Mesothelial cell of epicardium (in vitro differentiated cells): ENCODE measurements around the gene C16orf89. TPM values are rescaled to one million over a fixed set of nuclear protein-coding genes. Genes with fewer than 3 reads are reported as not detected.

Experiments used
- DNase-seq, 2 experiments: peaks; one replicate each; pipeline ENCODE4 v3.0.0; 2021; ENCODE audit warnings: low spot score in 2 of 2; ENCODE audit not compliant: unreplicated experiment in 2 of 2
- H3K27ac Mint-ChIP-seq: 2 replicates; pipeline ENCODE4 v1.8.0; 2021; ENCODE audit warnings: mixed read lengths
- H3K27me3 Mint-ChIP-seq: 2 replicates; pipeline ENCODE4 v1.8.0; 2021; ENCODE audit warnings: low read depth, mixed read lengths
- H3K36me3 Mint-ChIP-seq: 2 replicates; pipeline ENCODE4 v1.8.0; 2021; ENCODE audit warnings: mixed read lengths
- H3K4me1 Mint-ChIP-seq: 2 replicates; pipeline ENCODE4 v1.8.0; 2021; ENCODE audit warnings: mixed read lengths
- H3K4me3 Mint-ChIP-seq: 2 replicates; pipeline ENCODE4 v1.8.0; 2021; ENCODE audit warnings: mild to moderate bottlenecking, moderate library complexity, mixed read lengths
- H3K9me3 Mint-ChIP-seq: 2 replicates; pipeline ENCODE4 v1.8.0; 2021; ENCODE audit warnings: mixed read lengths
- total RNA-seq: library from RNA; stranded (reverse); gene quantifications from 3 replicates; pipeline ENCODE4 v1.2.1, GENCODE V29; 2021
- TF ChIP-seq, protein P1 (sequence below): fragments of 200-600 bp; sonication (generic); IDR thresholded peaks from one replicate; pipeline ENCODE4 v1.5.0; 2021; ENCODE audit warnings: antibody characterized with exemption; ENCODE audit not compliant: unreplicated experiment

Gene C16orf89
- total RNA-seq, 1 donor from 2014 or later, result 0.87 TPM

DNA sequence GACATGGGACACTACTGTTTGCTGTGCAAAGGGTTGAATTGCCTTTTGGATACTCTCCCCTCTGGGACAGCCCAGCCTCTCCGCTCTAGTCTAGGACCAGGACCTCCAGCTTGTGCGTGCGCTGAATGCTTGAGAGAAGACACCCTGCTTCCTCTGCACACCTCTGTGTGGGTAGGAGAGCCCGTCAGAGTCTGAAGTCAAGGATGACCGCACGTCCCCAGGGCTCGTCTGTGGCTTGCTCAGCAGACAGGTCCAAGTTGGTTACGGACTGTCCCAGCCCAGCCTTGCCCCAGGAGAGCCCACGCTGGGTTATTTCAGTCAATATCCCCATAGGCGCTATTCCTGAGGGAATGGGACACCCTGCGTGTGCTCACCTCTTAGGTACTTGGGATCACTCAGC, 3.7 kb downstream of the C16orf89 start:
- Mint-ChIP-seq H3K27ac (no peak overlapping the region), H3K4me1 (no peaks in the 10 kb centered on the region)
- TF ChIP-seq, protein P1, sequence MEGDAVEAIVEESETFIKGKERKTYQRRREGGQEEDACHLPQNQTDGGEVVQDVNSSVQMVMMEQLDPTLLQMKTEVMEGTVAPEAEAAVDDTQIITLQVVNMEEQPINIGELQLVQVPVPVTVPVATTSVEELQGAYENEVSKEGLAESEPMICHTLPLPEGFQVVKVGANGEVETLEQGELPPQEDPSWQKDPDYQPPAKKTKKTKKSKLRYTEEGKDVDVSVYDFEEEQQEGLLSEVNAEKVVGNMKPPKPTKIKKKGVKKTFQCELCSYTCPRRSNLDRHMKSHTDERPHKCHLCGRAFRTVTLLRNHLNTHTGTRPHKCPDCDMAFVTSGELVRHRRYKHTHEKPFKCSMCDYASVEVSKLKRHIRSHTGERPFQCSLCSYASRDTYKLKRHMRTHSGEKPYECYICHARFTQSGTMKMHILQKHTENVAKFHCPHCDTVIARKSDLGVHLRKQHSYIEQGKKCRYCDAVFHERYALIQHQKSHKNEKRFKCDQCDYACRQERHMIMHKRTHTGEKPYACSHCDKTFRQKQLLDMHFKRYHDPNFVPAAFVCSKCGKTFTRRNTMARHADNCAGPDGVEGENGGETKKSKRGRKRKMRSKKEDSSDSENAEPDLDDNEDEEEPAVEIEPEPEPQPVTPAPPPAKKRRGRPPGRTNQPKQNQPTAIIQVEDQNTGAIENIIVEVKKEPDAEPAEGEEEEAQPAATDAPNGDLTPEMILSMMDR, result no peak

DNA sequence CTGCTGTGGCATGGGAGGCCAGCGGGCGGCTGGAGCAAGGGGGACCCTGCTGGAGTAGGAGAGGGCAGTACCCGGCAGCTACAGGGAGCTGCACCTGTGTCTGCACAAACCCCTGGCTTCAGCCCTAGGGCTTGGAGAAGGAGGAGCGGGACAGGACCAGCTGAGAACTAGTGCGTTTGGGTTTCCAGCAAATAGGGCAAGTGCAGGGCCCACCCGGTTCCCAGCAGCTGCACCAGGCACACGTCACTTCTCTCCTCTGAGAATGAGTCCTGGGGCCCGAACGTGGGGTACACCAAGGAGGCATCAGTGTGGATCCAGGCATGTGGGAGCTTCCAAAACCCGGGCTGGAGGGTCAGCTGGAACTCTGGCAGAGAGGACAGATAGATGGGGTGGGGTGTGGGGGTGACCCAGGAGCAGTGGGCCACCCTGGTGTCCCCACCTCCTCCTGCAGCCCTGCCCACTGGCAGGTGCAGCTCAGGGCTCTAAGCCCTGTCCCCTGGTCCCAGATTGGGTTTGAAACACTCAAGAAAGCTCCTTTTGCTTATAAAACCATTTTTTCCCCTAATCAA, 5.6 kb downstream of the C16orf89 start:
- H3K4me3 Mint-ChIP-seq, result no peak overlapping the region
- no peak for DNase-seq
- H3K27me3 Mint-ChIP-seq, result peaks cover 28% of the 10 kb centered on the region
- no peaks in the 10 kb centered on the region for H3K4me1 Mint-ChIP-seq
- TF ChIP-seq, protein P1, result no peak
- no peak overlapping the region for H3K27ac Mint-ChIP-seq
- H3K9me3 Mint-ChIP-seq, result no peaks in the 10 kb centered on the region
- H3K36me3 Mint-ChIP-seq, result no peaks in the 10 kb centered on the region

More for the DNA sequence above, 3.7 kb downstream of the C16orf89 start:
- peaks cover 35% of the 10 kb centered on the region for H3K27me3 Mint-ChIP-seq
- no peak for DNase-seq
- no peaks in the 10 kb centered on the region for H3K36me3 Mint-ChIP-seq
- no peaks in the 10 kb centered on the region for H3K9me3 Mint-ChIP-seq
- H3K4me3 Mint-ChIP-seq, result no peak overlapping the region

DNA sequence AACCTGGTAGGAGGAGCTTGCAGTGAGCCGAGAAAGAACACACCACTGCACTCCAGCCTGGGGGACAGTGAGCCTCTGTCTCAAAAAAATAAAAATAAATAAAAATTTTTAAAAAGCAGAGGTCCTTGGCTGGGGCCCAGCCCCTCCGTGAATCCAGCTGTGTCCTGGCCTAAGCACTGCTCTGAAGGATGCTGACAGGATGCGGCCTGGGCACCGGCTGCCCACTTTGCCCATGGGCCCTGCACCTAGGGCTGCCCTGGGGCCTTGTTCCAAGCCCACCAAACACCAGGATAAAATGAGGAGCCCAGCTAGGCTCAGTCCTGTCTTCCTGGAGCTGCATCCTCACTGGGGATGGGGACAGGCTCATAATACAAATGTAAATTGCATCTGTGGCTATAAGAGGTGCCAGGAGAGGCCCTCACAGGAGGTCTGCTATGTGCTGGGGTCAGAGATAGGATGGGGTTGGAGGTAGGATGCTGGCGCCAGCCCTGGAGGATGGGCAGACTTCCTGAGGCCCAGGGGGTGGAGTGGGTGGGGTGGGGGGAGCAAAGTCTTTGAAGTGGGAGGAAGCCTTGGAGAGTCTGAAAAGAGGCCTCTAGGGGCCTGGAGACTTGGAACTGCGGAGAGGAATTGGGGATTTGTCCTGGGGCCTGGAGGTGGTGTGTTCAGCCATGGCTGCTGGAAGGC, 6.2 kb downstream of the C16orf89 start:
- no peaks in the 10 kb centered on the region for H3K36me3 Mint-ChIP-seq
- H3K4me3 Mint-ChIP-seq, result no peak overlapping the region
- H3K27ac Mint-ChIP-seq, result no peak overlapping the region
- H3K4me1 Mint-ChIP-seq, result no peaks in the 10 kb centered on the region
- DNase-seq, result no peak
- H3K27me3 Mint-ChIP-seq, result peaks cover 27% of the 10 kb centered on the region
- TF ChIP-seq, protein P1, result no peak
- H3K9me3 Mint-ChIP-seq, result no peaks in the 10 kb centered on the region

DNA sequence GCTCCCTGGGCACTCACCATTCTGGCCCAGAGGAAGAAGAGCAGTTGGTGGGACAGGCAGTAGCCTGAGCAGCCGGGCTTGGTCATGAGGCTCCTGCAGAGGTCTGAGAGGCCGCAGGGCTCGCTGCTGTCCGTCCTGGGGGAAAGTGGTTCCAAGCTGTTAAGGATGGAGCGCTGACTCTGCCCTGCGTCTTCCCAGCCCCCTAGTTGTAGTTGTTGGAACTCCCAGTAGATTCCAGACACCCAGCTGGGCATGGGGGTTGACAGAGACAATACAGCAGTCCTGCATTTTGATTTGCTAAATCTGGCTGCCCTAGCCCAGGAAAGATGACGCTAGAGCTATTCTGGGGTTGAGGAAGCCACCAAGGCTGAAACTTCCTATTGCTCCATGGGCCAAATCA, 7.3 kb downstream of the C16orf89 start:
- Mint-ChIP-seq H3K4me3 (no peak overlapping the region), H3K27me3 (peaks cover 21% of the 10 kb centered on the region), H3K36me3 (no peaks in the 10 kb centered on the region), H3K4me1 (no peaks in the 10 kb centered on the region), H3K9me3 (no peaks in the 10 kb centered on the region), H3K27ac (no peak overlapping the region)
- TF ChIP-seq, protein P1, result no peak
- no peak for DNase-seq

DNA sequence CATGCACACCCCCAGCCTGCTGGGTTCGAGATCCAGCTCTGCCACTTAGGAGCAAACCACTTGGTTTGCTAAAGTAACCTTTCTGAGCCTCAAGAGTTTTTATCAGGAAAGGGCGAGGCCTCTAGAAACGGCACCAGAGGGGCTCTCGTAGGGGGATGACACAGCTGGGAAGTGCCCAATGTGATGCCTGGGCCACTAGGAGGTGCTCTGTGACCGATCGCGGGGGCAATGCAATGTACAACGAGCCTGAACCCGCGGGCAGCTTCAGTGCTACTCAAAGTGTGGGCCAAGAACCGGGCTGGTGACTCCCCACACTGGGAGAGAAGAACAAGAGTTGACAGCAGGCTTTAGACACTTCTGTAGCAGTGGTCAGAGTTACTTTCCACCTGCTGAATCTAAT, 9.4 kb downstream of the C16orf89 start:
- Mint-ChIP-seq H3K36me3 (no peaks in the 10 kb centered on the region), H3K9me3 (no peaks in the 10 kb centered on the region), H3K4me3 (no peak overlapping the region), H3K27me3 (peaks cover 6% of the 10 kb centered on the region), H3K27ac (no peak overlapping the region), H3K4me1 (no peaks in the 10 kb centered on the region)
- DNase-seq, result no peak
- TF ChIP-seq, protein P1, result no peak
